Eye (tissue), 1 donor: ENCODE data around the gene SRSF5.
"Not testable (repeated sequence)": the region's sequence is repeated elsewhere in the genome, so short reads cannot be mapped to it uniquely, and the experiment has no call there.

Source experiments
- DNase-seq: peaks from one replicate; pipeline ENCODE4 v3.0.0-alpha.2; 2015

Gene SRSF5

DNA sequence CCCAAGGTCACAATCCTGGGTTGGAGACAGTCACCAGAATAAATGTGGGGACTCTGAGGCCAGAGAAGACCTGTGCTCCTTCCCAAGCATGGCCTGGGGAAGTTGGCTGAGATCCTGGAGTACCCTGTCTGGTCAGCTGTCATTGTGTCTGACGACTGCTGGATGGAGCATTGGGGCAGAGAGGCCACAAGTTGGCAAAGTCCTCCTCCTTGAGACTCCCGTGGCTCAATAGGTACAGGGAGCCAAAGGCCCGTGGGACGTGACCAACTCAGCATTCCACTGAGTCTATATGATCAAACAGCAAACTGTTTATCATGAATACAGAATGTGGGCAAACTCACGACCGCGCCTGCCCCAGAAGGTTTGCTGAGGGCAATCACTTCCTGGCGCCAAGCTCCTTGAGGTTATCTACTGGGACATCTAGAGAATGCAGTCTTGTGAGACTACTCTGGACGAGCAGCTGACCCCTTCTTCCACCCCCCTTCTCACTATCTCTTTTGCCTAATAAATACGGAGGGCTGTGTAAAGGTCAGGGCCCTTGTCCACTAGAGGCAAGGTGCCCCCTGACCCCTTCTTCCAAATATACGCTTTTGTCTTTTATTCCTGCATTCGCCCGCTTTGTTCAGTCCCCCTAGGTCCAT lies 44.4 kb downstream of the SRSF5 start:
- DNase-seq = no peak

DNA sequence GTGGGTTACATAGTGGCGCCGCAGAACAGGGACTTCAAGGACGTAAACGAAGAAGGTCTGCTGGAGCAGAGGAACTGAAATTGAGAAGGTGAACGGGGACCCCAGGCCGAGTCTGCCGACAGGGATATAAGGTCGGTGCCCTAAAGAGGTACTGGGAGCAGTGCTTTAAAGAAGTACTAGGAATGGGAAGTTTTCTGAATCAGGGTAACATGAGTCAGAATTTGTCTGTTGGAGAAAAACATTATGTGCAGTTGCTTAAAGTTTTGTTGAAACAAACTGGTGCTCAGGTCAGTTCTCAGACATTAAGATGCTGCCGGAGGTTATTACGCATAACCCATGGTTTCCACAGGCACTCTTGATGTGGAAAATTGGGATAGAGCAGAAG lies 44.9 kb downstream of the SRSF5 start:
- no peak for DNase-seq

DNA sequence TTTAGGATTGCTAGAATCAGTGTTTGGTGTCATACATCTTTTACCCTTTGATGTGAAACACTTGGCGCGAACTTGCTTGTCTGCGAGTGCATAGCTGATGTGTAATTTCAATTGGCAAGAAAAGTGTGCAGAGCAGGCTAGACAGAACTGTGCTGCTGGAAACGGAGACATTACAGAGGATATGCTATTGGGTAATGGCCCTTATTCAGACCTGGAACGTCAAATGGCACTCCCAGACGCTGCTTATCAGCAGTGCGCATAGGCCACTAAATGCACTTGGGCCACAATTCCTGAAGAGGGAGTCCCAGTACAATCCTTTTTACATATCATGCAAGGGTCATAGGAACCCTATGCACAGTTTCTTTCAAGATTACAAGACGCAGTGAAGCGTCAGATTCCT lies 45.8 kb downstream of the SRSF5 start:
- DNase-seq = no peak

GRCh38 chr14:69813346-69813745 lies 46.4 kb downstream of the SRSF5 start:
- not testable (repeated sequence) for DNase-seq

- DNase-seq = no peak
Observed at GRCh38 chr14:69814397-69814796, 47.5 kb downstream of the SRSF5 start.

DNA sequence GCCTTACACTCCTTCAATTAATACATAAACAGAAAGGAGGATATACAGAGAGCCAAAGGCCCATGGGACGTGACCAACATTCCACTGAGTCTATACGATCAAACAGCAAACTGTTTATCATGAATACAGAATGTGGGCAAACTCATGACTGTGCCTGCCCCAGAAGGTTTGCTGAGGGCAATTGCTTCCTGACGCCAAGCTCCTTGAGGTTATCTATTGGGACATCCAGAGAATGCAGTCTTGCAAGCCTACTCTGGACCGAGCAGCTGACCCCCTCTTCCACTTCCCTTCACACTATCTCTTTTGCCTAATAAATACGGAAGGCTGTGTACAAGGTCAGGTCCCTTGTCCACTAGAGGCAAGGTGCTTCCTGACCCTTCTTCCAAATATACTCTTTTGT lies 48.6 kb downstream of the SRSF5 start:
- DNase-seq = no peak

GRCh38 chr14:69816216-69816615 lies 49.3 kb downstream of the SRSF5 start:
- DNase-seq = no peak

DNA sequence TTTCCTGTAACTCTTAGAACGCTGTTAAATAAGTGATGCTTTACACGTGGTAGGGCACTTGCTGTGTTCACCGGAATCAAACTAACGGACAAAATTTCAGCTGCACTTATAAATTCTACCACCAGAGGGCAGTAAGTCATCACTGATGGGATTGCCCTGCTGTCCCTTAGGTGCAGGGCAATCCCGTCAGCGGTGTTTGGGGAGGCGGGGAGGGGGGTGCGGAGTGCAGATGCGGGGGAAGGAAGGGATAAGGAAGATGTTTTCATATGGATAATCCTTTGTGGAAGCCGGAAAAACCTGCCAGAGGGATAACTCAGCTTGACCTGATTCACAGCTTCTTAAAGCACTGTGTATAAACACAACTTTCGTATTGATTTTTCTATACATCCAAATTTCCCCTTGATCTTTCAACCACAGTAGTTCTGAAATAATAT lies 51.8 kb downstream of the SRSF5 start:
- DNase-seq = peak; percentile 95

- peak; percentile 39 for DNase-seq
Observed at GRCh38 chr14:69819607-69820006, 52.7 kb downstream of the SRSF5 start.

DNA sequence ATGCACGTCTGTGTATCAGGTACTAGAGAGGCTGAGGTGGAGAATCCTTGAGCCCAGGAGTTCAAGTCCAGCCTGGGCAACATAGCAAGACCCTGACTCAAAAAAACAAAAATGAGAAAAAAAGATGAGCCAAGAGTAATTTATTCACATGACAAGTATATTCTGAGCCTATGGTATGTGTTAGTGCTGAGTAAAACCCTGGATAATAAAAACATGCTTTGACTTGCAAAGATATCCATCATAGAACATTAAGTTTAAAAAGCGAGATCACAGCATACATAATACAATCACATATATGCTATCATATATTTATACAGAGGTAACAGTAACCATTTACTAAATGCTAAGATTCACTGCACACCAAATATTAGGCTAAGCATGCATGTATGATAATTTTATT lies 54.0 kb downstream of the SRSF5 start:
- DNase-seq = no peak
